Measurements from ENCODE around the gene PRELID3B.

The PRELID3B gene

DNA sequence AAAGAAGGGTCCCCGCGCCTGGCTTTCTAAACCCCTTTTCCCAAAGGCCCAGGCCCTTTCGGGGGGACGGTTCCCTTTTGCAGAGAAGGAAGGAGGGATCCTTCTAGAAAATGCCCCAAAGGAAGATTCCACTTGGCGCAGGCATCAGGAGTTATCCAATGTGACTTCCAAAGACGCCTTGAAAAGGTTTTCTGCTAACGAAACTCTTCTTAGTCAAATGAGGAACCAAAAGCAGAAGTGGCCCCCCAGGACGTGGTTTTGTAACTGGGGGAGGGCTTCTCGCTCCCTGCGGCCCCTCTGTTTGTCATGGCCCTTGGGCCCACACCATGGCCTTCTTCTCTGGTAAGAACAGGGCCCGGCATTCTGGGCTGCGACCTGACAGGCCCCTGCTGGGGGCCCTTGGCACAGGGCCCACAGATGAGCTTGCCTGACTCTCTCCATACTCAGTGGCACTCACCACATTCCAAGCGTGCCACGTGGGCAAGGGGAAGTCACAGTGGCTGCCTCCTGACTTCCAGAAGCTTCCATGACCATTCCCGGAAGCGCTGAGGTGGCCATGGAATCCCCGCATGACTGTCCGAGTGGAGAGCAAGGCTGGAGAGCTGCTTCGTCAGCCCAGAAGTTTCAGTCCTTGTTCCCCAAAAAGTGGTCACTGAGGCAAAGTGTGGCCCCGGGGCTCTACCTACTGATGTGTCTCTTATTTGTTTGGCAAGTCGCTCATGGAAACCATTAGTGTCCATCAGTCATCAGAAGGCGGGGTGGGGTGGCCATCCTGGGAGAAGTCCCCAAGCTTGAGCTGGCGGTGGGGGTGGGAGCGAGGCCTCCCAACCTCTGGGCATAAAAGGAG, 34.7 kb downstream of the PRELID3B start:
- TF ChIP-seq REST (IDR thresholded peaks at IDR 0.05; ENCODE audit: low read depth) (no peak), TCF12 (IDR thresholded peaks at IDR 0.05; ENCODE audit: low read depth) (no peak), CEBPB (IDR thresholded peaks at IDR 0.05) (no peak), FOXM1 (IDR thresholded peaks at IDR 0.05; ENCODE audit: borderline replicate concordance, low read depth) (no peak), ZBTB7A (IDR thresholded peaks at IDR 0.05; ENCODE audit: low read depth) (no peak), EGR1 (IDR thresholded peaks at IDR 0.05) (no peak), YY1 (IDR thresholded peaks at IDR 0.05; ENCODE audit: low read depth) (no peak), TAF1 (IDR thresholded peaks at IDR 0.05; ENCODE audit: low read depth) (no peak), RAD21 (IDR thresholded peaks at IDR 0.05; ENCODE audit: low read depth) (no peak), EP300 (IDR thresholded peaks at IDR 0.05; ENCODE audit: borderline replicate concordance) (no peak), MAX (IDR thresholded peaks at IDR 0.05) (no peak), USF1 (IDR thresholded peaks at IDR 0.05) (no peak; the same call in 1 of the 2 replicates), TEAD4 (IDR thresholded peaks at IDR 0.05) (no peak)

DNA sequence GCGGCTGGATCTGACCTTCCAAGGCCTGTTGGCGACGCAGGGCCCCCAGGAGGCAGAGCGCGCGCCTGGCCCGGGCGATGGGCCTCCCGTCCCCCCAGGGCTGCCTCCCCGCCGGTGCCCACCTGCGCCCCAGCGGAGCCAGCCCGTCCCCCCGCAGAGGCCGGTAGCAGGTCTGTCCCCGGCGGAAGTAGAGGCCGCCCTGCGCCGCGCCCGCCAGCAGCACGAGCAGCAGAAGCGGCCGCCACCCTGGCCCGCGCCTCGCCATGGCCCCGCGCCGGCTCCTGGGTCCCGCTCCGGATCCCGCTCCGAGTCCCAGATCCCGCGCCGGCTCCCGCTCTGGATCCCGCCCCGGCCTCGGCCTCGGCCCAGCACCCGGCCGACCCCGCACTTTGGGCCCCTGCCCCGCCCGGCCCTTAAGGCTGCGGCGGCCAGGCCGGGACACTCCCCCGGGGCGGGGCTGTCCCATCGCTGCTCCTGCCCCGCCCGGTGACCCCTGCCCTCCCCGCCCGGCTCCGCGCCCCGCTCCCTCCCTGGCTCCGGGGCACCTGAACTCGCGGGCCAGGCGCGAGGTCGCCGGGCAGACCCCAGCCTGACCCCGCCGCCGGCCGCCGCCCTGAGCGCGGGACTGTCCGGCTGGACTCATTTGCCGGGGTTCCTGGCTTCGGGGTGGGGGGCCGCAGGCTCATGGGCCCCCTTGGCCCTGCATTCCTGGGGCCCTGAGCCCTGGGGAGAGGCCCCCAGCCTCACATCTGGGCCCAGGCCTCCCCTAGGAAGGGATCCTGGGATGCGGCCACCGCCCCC, 35.5 kb downstream of the PRELID3B start, which contains the start of gene CTSZ:
TSS of gene CTSZ (minus strand) at position 391 of the 801 bp plus-strand sequence. CDS start at position 265, 126 bp downstream.
- TF ChIP-seq ZBTB7A (IDR thresholded peaks at IDR 0.05; ENCODE audit: low read depth) = peak; percentile 22; the same call in 1 of the 2 replicates
- TF ChIP-seq MAX (IDR thresholded peaks at IDR 0.05) = peak; percentile 48; the same call in 1 of the 2 replicates
- no peak for TF ChIP-seq EP300 (IDR thresholded peaks at IDR 0.05; ENCODE audit: borderline replicate concordance)
- no peak for TF ChIP-seq USF1 (IDR thresholded peaks at IDR 0.05)
- no peak for TF ChIP-seq CEBPB (IDR thresholded peaks at IDR 0.05)
- TF ChIP-seq EGR1 (IDR thresholded peaks at IDR 0.05) = no peak
- TF ChIP-seq NFIC (IDR thresholded peaks at IDR 0.05) = no peak
- no peak for TF ChIP-seq TEAD4 (IDR thresholded peaks at IDR 0.05)
- TF ChIP-seq CREB1 (IDR thresholded peaks at IDR 0.05; ENCODE audit: low read depth) = no peak
- no peak for TF ChIP-seq FOXM1 (IDR thresholded peaks at IDR 0.05; ENCODE audit: borderline replicate concordance, low read depth)
- TF ChIP-seq YY1 (IDR thresholded peaks at IDR 0.05; ENCODE audit: low read depth) = no peak

DNA sequence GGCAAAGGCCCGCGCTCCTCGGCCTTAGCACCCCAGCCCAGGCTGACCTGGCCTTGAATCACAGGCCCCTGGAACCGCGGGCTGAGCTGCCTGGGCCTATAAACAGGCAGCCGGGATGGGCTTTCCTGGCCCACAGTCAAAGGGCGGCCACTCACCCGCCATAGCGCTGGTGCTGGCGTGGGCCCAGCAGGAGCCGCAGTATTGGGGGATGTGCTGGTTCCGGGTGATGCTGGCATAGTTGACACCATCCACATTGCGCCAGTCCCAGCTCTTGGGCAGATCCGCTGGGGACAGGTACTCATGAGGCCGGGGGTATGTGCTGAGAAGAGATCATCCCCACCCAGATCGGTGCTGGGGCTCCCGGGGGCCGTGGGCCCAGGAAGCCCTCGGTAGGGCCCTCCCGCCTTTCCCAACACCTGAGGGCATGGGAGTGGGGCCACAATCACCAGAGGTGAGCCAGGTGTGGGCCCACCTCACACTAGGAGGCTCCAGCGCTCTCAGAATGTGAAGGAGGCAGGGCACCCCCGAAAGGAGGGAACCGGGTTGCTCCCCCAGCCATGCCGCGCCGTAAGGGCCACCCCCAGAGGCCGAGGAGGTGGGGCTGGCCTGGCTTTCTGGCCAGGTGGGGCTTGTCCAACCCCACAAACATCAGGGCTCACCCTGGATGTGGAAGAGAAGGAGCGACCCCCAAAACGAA, 36.3 kb downstream of the PRELID3B start:
- TF ChIP-seq CREB1 (IDR thresholded peaks at IDR 0.05; ENCODE audit: low read depth) = no peak
- no peak for TF ChIP-seq EGR1 (IDR thresholded peaks at IDR 0.05)
- no peak for TF ChIP-seq TAF1 (IDR thresholded peaks at IDR 0.05; ENCODE audit: low read depth)
- no peak for TF ChIP-seq CEBPB (IDR thresholded peaks at IDR 0.05)
- TF ChIP-seq MAX (IDR thresholded peaks at IDR 0.05) = no peak
- TF ChIP-seq ZBTB7A (IDR thresholded peaks at IDR 0.05; ENCODE audit: low read depth) = no peak
- TF ChIP-seq TCF12 (IDR thresholded peaks at IDR 0.05; ENCODE audit: low read depth) = no peak
- TF ChIP-seq FOXM1 (IDR thresholded peaks at IDR 0.05; ENCODE audit: borderline replicate concordance, low read depth) = no peak
- TF ChIP-seq USF1 (IDR thresholded peaks at IDR 0.05) = no peak
- no peak for TF ChIP-seq NFIC (IDR thresholded peaks at IDR 0.05)
- no peak for TF ChIP-seq EP300 (IDR thresholded peaks at IDR 0.05; ENCODE audit: borderline replicate concordance)
- no peak for TF ChIP-seq YY1 (IDR thresholded peaks at IDR 0.05; ENCODE audit: low read depth)
- TF ChIP-seq TEAD4 (IDR thresholded peaks at IDR 0.05) = no peak
- TF ChIP-seq REST (IDR thresholded peaks at IDR 0.05; ENCODE audit: low read depth) = no peak
- no peak for TF ChIP-seq RAD21 (IDR thresholded peaks at IDR 0.05; ENCODE audit: low read depth)

Data from Ishikawa (cell line).